T47D (cell line): ENCODE results near the gene LRRC66.

Experiments
- DNase-seq, 2 experiments: peaks; one replicate each; pipeline versions ENCODE4 v3.0.0 to v3.0.0-alpha.2; 2011 to 2012; ENCODE audit warnings: low read depth in 1 of 2, low spot score in 1 of 2
- JUND ChIP-seq: IDR thresholded peaks from 2 replicates; pipeline ENCODE4 v1.6.1; 2012; ENCODE audit warnings: low read depth
- in situ Hi-C: cut with HindIII; loops from 2 replicates; pipeline ENCODE4 v1.10.0; 2016; ENCODE audit warnings: low sequenced_read_pairs, low pct_unique_long_range_greater_than_20kb

Gene LRRC66

DNA sequence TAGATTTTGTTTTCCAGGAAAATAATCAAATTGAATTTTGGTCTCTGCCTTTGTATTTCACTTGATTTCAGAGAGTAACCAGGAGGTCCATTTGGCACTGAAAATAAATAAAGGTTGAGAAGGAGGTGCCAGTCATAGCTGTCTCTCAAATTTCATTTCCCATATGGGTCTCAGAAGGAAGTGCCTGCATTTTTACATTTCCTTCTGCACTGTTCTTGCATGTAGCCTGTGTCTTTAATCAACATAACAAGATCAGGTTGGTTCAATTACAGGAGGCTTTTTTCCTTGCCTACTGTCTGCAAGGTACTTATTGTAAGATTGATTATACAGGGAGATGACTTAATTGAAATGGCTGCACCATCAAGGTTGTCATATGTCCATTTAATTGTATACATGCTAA lies 15.7 kb downstream of the LRRC66 start:
- DNase-seq, result no peak
- in situ Hi-C loops, result no loop called here
- TF ChIP-seq JUND, result no peak

- in situ Hi-C loops, result no loop called here
- no peak for DNase-seq
- no peak for TF ChIP-seq JUND
Observed at GRCh38 chr4:52001616-52002015, 18.5 kb downstream of the LRRC66 start.

DNA sequence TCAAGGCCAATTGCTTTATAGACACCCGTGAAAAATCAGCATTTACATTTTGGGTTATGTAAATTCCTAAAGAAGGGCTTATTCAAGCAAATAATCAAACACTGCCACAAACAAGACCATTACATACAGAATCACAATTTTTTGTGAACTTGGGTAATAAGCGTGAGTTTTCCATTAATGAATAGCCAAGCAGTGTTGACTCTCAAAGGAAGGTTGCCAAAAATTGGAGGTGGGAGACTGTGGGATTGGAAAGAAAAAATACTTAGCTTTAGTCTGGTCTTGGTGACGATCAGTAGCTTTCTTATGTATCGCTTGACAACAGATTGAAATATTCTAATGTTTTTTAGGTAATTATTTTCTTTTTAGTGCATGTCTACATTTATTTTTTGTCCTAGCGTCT lies 20.9 kb downstream of the LRRC66 start:
- no peak for DNase-seq
- in situ Hi-C loops, result no loop called here
- no peak for TF ChIP-seq JUND

DNA sequence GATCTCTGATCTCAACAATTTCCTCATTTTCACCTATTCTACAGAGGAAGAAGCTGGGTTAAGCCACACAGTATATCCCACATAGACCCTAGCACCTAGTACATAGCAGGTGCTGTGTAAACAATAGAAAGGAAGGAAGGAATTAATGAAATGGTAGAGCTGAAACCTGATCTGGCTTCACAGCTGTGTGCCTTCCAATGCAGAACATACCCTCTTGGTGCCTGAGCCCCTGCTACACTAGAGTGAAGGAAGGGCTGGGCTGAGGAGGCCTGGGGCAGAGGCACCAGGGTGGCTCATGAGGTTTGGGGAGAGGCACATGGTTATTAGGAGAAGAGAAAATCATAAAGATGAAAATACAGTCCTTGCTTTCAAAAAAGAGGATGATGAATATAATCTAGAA lies 21.3 kb downstream of the LRRC66 start:
- DNase-seq, result no peak
- no peak for TF ChIP-seq JUND
- in situ Hi-C loops, result no loop called here

DNA sequence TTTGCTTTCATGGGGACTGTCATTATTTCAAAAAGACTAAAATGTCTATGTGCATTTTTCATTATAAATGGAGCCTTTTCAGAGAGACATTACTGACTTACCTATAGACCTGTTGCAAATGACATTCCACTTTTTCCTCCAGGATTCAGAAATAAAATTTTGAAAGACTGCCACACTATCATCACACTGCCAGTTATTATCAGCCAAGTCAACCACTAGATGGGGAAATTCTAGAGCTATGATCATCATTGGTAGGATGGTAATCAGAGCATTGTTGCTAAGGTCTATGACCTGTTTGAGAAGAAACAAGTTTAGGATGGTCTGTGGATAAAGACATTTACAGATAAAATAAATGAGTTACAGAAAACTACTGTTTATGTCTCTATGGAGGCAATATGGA lies 22.5 kb downstream of the LRRC66 start:
- in situ Hi-C loops, result no loop called here
- TF ChIP-seq JUND, result no peak
- no peak for DNase-seq

DNA sequence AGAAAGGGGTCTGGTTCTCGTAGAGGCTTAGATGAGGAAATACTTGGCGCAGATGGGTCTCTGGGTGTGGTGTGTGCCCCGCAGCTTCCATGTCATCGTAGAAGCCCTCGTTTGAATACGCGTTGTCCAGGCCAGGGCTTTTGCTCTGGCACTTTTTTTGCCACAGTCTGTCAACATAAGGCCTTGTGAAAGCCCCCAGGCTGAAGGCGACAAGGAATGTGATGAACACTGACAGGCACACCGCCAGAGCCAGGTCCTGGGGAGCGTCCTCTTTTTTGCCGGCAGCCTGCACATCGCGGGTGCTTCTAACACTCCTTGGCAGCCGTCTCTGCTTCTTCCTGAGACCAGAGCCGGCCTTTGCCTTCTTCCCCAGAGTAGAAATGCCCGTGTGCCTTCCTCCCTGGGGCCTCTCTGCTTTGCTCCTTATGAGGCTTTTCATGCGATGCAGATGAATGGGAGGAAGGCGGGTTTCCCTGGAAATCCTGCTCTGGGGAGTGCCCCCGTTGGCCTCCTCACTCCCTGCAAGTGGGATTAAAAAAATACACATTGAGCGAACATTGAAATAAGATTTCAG lies 24.4 kb downstream of the LRRC66 start:
- DNase-seq, result no peak
- in situ Hi-C loops, result no loop called here
- TF ChIP-seq JUND, result no peak

- no peak for DNase-seq
- in situ Hi-C loops, result no loop called here
Observed at GRCh38 chr4:51965862-51966261, 54.3 kb downstream of the LRRC66 start.

GRCh38 chr4:51963841-51964517 lies 56.2 kb downstream of the LRRC66 start:
- no peak for DNase-seq
- in situ Hi-C loops, result no loop called here
- no peak for TF ChIP-seq JUND

More at GRCh38 chr4:51965862-51966261, 54.3 kb downstream of the LRRC66 start:
- no peak for TF ChIP-seq JUND

DNA sequence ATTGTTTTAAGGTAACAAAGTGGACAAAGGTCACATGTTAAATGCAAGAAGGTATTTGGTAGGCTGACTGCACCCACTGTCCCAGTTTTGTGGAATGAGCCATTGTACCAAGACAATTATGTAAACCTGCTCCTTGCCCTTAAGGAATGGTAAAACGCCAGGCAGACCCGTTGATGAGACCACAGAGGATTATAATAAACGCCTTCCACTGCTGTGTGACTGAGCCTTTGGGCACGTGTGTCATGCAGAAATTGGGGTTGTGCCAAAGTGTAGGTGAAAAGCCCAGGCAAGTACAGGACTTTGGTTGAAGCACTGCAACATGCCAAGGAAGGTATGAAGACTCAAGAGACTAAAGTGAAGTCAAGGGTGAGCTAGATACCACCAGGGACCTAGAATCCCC lies 59.7 kb downstream of the LRRC66 start:
- no peak for TF ChIP-seq JUND
- in situ Hi-C loops, result no loop called here
- DNase-seq, result peak in 1 of 2 experiments; percentile 47

- no peak for TF ChIP-seq JUND
- no peak for DNase-seq
- in situ Hi-C loops, result no loop called here
Observed at GRCh38 chr4:51958199-51958968, 61.8 kb downstream of the LRRC66 start.
